PFSK-1 (cell line): ENCODE data around the gene HOMER2.

Experiments used
- POLR2AphosphoS5 ChIP-seq: IDR thresholded peaks from 2 replicates; pipeline ENCODE4 v1.6.1; 2012; ENCODE audit warnings: low read depth, mild to moderate bottlenecking, control low read depth, low read length, moderate library complexity
- SIN3A ChIP-seq: IDR thresholded peaks from 2 replicates; pipeline ENCODE4 v1.6.1; 2012; ENCODE audit warnings: mild to moderate bottlenecking, low read length, moderate library complexity, borderline replicate concordance; ENCODE audit not compliant: insufficient read depth
- TAF1 ChIP-seq: IDR thresholded peaks from 2 replicates; pipeline ENCODE4 v1.6.1; 2012; ENCODE audit warnings: low read length, control low read depth, borderline replicate concordance; ENCODE audit not compliant: insufficient read depth

DNA sequence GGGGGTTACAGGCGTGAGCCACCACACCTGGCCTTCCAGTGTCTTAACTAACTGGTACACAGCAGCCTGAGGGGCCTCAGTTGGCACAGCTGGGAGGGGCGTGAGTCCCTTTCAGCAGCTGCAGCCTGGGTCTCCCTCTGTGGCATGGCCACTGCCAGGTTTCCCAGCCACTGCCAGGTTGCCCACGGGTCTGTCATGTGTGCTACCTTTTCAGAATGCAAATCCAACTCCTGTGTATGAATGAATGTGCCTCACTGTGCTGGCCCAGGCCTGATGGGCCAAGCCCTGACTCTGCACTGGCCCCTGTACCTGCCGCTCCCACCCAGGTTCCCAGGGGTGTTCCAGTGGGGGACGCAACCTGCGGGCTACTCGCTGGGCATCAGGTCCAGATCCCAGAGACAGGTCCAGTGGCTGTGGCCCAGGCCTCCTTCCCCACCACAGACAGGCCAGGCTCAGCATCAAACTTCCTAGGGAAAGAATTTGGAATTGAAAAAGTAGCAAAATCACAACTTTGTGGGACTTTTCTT is 117.1 kb downstream of the HOMER2 start:
- TF ChIP-seq TAF1 (no peak), SIN3A (no peak), POLR2AphosphoS5 (no peak)
